B cell (primary cell): Measurements from ENCODE around the gene HIPK2. TPM values are rescaled to one million over a fixed set of nuclear protein-coding genes. Genes with fewer than 3 reads are reported as not detected.
A peak's percentile ranks its signal among the peaks of the same experiment; 100 is the strongest.

Experiments used
- ATAC-seq: fragments of 200-7000 bp; cut with Tn5 transposase; one replicate; pipeline ENCODE4 v1.10.0; 2021; ENCODE audit warnings: low read depth, mild to moderate bottlenecking, moderate number of reproducible peaks, moderate library complexity
- CTCF ChIA-PET: fragments of 350-600 bp; sonication (Branson Sonifier 250); formaldehyde crosslinking; loops from one replicate; lab custom pipeline; 2021; ENCODE audit warnings: antibody characterized with exemption, inconsistent platforms; lab: Charles Lee
- POLR2A ChIA-PET: fragments of 350-600 bp; sonication (Branson Sonifier 250); formaldehyde crosslinking; loops from one replicate; lab custom pipeline; 2021; ENCODE audit warnings: antibody characterized with exemption; lab: Charles Lee
- DNase-seq: peaks from one replicate; pipeline ENCODE4 v3.0.0; 2013
- H2AFZ ChIP-seq: 2 replicates; pipeline ENCODE4 v1.6.1; 2012; ENCODE audit warnings: mild to moderate bottlenecking, low read depth, low read length; ENCODE audit not compliant: insufficient read depth, poor library complexity, severe bottlenecking
- H3K27ac ChIP-seq, 2 donors: 1 replicate in 1 of 2; 2 replicates in 1 of 2; pipeline ENCODE4 v1.5.1; 2012 to 2013; ENCODE audit warnings: low read length in 2 of 2, mild to moderate bottlenecking in 2 of 2, moderate library complexity in 1 of 2
- H3K27me3 ChIP-seq, 4 experiments: fragments of 200-600 bp in 1 of 4; sonication (generic) in 1 of 4; replicated peaks in 1 of 4; 1 replicate in 2 of 4; 2 replicates in 2 of 4; pipeline versions ENCODE4 v1.6.1 to v1.7.0; 2013 to 2016; ENCODE audit warnings: low read length in 3 of 4, mild to moderate bottlenecking in 2 of 4, mixed read lengths in 1 of 4, moderate library complexity in 1 of 4; ENCODE audit not compliant: insufficient read depth in 4 of 4, control insufficient read depth in 3 of 4; ENCODE audit errors: control extremely low read depth in 1 of 4
- H3K36me3 ChIP-seq, 2 experiments: replicated peaks in 1 of 2; 1 replicate in 1 of 2; 2 replicates in 1 of 2; pipeline versions ENCODE4 v1.6.1 to v1.7.1; 2013; ENCODE audit warnings: low read length in 1 of 2; ENCODE audit not compliant: insufficient read depth in 2 of 2, control insufficient read depth in 1 of 2; ENCODE audit errors: control extremely low read depth in 1 of 2, extremely low read depth in 1 of 2
- H3K4me1 ChIP-seq, 2 donors: fragments of 200-600 bp in 1 of 2; sonication (generic) in 1 of 2; 1 replicate in 1 of 2; 2 replicates in 1 of 2; pipeline versions ENCODE4 v1.5.1 to v1.6.1; 2013 to 2017; ENCODE audit warnings: low read length in 2 of 2; ENCODE audit not compliant: control insufficient read depth in 2 of 2, insufficient read depth in 2 of 2
- H3K4me2 ChIP-seq: replicated peaks from 2 replicates; pipeline ENCODE3; 2012; ENCODE audit warnings: mild to moderate bottlenecking, low read depth, low read length; ENCODE audit not compliant: poor library complexity, severe bottlenecking
- H3K4me3 ChIP-seq, 5 experiments: fragments of 200-600 bp in 1 of 5; sonication (generic) in 1 of 5; 1 replicate in 3 of 5; 2 replicates in 2 of 5; pipeline versions ENCODE4 v1.5.1 to v1.7.0; 2011 to 2016; ENCODE audit warnings: low read length in 4 of 5, mild to moderate bottlenecking in 4 of 5, low read depth in 2 of 5, control low read depth in 1 of 5, moderate library complexity in 1 of 5; ENCODE audit not compliant: insufficient read depth in 1 of 5; ENCODE audit errors: control extremely low read depth in 1 of 5, extremely low read depth in 1 of 5
- H3K79me2 ChIP-seq: fragments of 200-600 bp; sonication (generic); one replicate; pipeline ENCODE4 v1.6.0; 2016; ENCODE audit warnings: low read length; ENCODE audit not compliant: control insufficient read depth, insufficient read depth
- H3K9ac ChIP-seq: fragments of 200-600 bp; sonication (generic); 2 replicates; pipeline ENCODE4 v1.6.1; 2017; ENCODE audit warnings: mild to moderate bottlenecking, low read length, moderate library complexity
- H3K9me3 ChIP-seq, 3 donors: one replicate each; pipeline versions ENCODE4 v1.6.1 to v1.7.1; 2013; ENCODE audit warnings: low read length in 2 of 3; ENCODE audit not compliant: control insufficient read depth in 2 of 3, insufficient read depth in 1 of 3; ENCODE audit errors: control extremely low read depth in 1 of 3
- H4K20me1 ChIP-seq: 2 replicates; pipeline ENCODE4 v1.6.0; 2012; ENCODE audit warnings: mild to moderate bottlenecking, low read length; ENCODE audit not compliant: insufficient read depth, control insufficient read depth, poor library complexity, severe bottlenecking
- H3K27ac Mint-ChIP-seq: one replicate; pipeline ENCODE4 v1.8.0; 2021; ENCODE audit warnings: mixed read lengths
- H3K27me3 Mint-ChIP-seq: one replicate; pipeline ENCODE4 v1.8.0; 2021; ENCODE audit warnings: mixed read lengths
- H3K4me1 Mint-ChIP-seq: one replicate; pipeline ENCODE4 v1.8.0; 2021; ENCODE audit warnings: mixed read lengths
- H3K4me3 Mint-ChIP-seq: one replicate; pipeline ENCODE4 v1.8.0; 2021; ENCODE audit warnings: mixed read lengths
- H3K9me3 Mint-ChIP-seq: one replicate; pipeline ENCODE4 v1.8.0; 2022; ENCODE audit warnings: mixed read lengths; ENCODE audit not compliant: insufficient read depth
- EZH2 ChIP-seq: IDR thresholded peaks from 2 replicates; pipeline ENCODE4 v1.6.1; 2012; ENCODE audit warnings: borderline replicate concordance, low read depth, mild to moderate bottlenecking, moderate library complexity, low read length; ENCODE audit not compliant: insufficient read depth, poor library complexity, severe bottlenecking
- WGBS: methylation state at CpG from one replicate; pipeline ENCODE4 v1.1.5; 2013; ENCODE audit warnings: missing lambda C conversion rate; ENCODE audit not compliant: insufficient coverage; 5-methylcytosine and 5-hydroxymethylcytosine counted together
- intact Hi-C: fragments of 100-400 bp; cut with micrococcal nuclease; formaldehyde crosslinking; loops from one replicate; pipeline ENCODE4 v1.10.0; 2022
- polyA plus RNA-seq: library from polyadenylated mRNA; depleted of rRNA; stranded (reverse); fragments of >200 nt; gene quantifications from 2 replicates; pipeline ENCODE4 v1.2.3, GENCODE V29; 2012
- total RNA-seq, 2 donors: library from RNA; stranded (reverse); fragments of 120-200 nt in 1 of 2; gene quantifications; 1 replicate in 1 of 2; 2 replicates in 1 of 2; pipeline versions ENCODE4 v1.2.3 to v1.2.4, GENCODE V29; 2013 to 2022
- TF ChIP-seq, protein P1 (sequence below): fragments of 200-600 bp; IDR thresholded peaks from one replicate; pipeline ENCODE4 v1.8.0; 2022; ENCODE audit warnings: antibody characterized with exemption, mild to moderate bottlenecking

Gene HIPK2
- total and polyA plus RNA-seq, 2 donors (not counting 1 experiment from before 2014, with no cell fraction given), result 6.8 to 58.2 TPM

DNA sequence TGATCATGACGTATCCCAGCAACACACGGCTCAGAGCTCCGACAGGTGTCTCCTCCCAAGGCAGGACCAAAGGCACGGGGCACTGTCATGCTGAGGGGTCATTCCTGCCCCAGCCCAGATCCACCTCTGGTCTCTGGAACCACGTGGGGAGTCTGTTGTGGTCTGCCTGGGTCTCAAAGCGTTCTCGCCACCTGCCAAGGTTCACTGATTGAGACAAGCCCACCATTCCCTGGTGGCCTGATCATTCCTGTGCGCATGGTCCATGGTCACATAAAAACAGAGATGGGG is 83.5 kb downstream of the HIPK2 start:
- H3K27me3 ChIP-seq, result no peaks in the 10 kb centered on the region
- CTCF ChIA-PET, result no interaction called here
- intact Hi-C loops, result no loop called here
- H3K4me3 ChIP-seq, result no peak overlapping the region
- H3K27me3 Mint-ChIP-seq, result no peaks in the 10 kb centered on the region
- ATAC-seq, result no peak
- no peaks in the 10 kb centered on the region for H3K9me3 ChIP-seq
- no peak overlapping the region for H3K27ac ChIP-seq
- H3K4me3 Mint-ChIP-seq, result no peak overlapping the region
- H3K9ac ChIP-seq, result no peak overlapping the region
- no peak overlapping the region for H2AFZ ChIP-seq
- H4K20me1 ChIP-seq, result no peaks in the 10 kb centered on the region
- DNase-seq, result no peak
- 54% methylated on average over 8 of the region's 8 CpGs for WGBS
- TF ChIP-seq EZH2, result no peak
- TF ChIP-seq, protein P1, sequence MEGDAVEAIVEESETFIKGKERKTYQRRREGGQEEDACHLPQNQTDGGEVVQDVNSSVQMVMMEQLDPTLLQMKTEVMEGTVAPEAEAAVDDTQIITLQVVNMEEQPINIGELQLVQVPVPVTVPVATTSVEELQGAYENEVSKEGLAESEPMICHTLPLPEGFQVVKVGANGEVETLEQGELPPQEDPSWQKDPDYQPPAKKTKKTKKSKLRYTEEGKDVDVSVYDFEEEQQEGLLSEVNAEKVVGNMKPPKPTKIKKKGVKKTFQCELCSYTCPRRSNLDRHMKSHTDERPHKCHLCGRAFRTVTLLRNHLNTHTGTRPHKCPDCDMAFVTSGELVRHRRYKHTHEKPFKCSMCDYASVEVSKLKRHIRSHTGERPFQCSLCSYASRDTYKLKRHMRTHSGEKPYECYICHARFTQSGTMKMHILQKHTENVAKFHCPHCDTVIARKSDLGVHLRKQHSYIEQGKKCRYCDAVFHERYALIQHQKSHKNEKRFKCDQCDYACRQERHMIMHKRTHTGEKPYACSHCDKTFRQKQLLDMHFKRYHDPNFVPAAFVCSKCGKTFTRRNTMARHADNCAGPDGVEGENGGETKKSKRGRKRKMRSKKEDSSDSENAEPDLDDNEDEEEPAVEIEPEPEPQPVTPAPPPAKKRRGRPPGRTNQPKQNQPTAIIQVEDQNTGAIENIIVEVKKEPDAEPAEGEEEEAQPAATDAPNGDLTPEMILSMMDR, result no peak
- H3K79me2 ChIP-seq, result peaks cover 16% of the 10 kb centered on the region
- peaks cover 0 to 2% of the 10 kb centered on the region in 2 experiments for H3K36me3 ChIP-seq
- peak overlapping the region; percentile 15 for H3K27ac Mint-ChIP-seq
- H3K4me2 ChIP-seq, result no peak overlapping the region
- peaks cover 39% of the 10 kb centered on the region for H3K4me1 Mint-ChIP-seq
- POLR2A ChIA-PET, result no interaction called here
- H3K9me3 Mint-ChIP-seq, result no peaks in the 10 kb centered on the region
- H3K4me1 ChIP-seq, result peaks cover 21 to 30% of the 10 kb centered on the region in 2 donors

DNA sequence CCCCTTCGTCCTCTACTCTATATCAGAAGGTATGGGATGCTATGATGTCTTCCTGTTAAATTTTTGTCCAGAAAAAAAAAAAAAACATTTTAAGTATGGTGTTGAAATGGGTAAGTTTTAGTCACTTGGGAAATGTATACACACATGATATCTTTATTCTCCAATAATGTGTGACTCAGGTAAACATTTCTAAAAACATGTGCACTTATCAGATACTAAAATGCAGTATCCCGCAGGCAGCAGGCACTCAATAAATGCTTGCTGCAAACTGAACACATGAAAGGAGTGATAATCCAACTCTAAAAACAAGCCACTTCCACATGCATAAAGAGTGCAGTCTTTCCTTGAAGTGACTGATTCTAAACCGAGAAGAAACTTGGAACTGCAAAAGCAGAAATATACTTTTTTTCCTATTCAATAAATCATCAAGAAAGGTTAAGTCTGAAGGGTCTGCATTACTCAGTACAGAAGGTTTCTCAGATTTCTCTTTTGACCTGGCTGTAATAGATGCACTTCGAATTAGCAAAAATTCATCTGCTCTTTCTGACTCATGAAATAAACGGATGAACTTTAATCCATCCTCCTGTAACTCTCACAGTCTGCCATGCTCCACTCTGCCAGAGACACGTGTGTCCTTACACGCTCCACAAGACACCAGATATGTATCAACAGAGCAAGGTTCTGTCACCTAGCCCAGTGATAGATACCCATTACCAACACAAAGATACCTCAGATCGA is 84.0 kb downstream of the HIPK2 start:
- Histone ChIP-seq H3K4me3 (no peak overlapping the region), H4K20me1 (no peaks in the 10 kb centered on the region), H3K27me3 (no peaks in the 10 kb centered on the region), H3K9me3 (no peaks in the 10 kb centered on the region), H3K36me3 (peaks cover 0 to 2% of the 10 kb centered on the region in 2 experiments), H3K79me2 (peaks cover 16% of the 10 kb centered on the region), H3K4me1 (peaks cover 16 to 24% of the 10 kb centered on the region in 2 donors), H2AFZ (no peak overlapping the region), H3K4me2 (no peak overlapping the region), H3K27ac (no peak overlapping the region), H3K9ac (no peak overlapping the region)
- intact Hi-C loops, result no loop called here
- Mint-ChIP-seq H3K27ac (no peak overlapping the region), H3K9me3 (no peaks in the 10 kb centered on the region), H3K27me3 (no peaks in the 10 kb centered on the region), H3K4me3 (no peak overlapping the region), H3K4me1 (peaks cover 34% of the 10 kb centered on the region)
- no peak for ATAC-seq
- TF ChIP-seq, protein P1, result no peak
- TF ChIP-seq EZH2, result no peak
- ChIA-PET CTCF (no interaction called here), POLR2A (no interaction called here)
- WGBS, result 70% methylated on average over 6 of the region's 8 CpGs
- no peak for DNase-seq
